NCI-H446 treated with DMSO at 0.1 percent for 48 hours (cell line): ENCODE measurements around the gene SLC6A11.

Experiments used
- DNase-seq: peaks from one replicate; lab custom pipeline; 2025; lab: John Stamatoyannopoulos, UW

The SLC6A11 gene

DNA sequence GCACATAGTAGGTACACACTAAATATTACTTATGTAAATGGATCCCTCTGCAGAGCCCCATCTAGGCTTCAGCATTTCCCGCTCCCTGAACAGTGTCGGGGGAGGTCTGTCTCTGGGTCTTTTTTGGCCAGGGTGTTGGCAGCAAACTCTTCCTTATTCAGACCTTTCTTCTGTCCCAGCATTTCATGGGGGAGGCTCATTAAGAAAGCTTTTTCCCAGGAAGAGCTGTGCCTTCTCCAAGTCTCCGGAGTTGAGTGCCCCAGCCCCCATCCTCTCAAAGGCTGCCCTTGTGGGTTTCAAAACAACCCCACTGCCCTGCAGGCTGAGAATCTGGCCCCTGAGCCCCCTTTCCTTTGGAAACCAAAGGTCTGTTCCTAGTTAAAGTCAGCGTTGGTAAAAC, 25.1 kb downstream of the SLC6A11 start:
- no peak for DNase-seq

DNA sequence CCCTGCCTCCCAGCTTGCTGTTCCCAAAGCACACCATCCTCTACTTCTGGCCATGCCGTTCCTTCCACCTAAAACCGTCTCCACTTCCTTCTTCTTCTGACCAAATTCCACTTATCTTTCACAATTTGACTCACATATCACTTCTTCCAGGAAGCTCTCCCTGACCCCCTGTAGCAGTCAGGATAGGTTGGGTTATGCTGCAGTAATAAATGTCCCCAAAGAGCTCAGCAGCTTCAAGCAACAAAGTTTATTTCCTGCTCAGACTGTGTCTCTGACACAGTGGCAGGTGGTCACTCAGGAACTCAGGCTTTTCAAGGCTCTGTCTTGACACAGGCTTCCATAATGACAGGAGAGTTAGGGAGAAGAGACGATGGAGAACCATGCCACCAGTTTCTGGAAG, 27.4 kb downstream of the SLC6A11 start:
- no peak for DNase-seq

DNA sequence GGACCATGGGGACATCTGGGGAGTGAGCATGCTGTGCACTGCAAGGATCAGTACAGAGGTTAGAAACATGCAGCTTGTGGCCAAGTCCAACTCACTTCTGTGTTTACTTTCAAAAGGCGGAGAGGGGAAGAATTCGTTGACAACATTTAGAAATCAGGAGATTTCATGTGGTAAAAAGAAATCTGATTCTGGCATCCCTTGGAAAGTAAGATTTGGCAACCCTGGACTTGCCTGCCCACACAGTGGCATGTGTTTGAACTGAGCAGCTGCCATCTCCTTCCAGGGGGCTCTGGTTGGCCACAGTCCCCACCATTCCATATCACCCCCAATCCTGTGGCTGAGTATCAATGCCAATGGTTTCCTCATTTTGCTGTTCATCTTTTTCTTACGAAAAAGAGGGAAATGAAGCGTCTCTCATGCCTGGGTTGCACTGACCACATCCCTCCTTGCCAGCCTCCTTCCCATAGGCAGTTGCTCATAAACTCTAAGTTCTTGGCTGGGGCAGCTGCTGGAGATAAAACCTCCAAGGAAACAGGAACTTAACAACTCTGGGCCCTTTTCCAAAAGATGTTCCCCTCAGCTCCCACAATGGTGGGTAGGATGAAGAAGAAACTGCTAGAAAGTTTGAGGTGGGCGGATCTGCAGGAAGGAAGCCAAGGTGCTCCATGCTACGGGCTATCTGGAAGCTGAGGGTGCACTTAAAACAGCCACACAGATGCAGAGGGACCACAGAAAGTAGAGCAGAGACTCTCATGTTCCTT, 29.2 kb downstream of the SLC6A11 start:
- no peak for DNase-seq

DNA sequence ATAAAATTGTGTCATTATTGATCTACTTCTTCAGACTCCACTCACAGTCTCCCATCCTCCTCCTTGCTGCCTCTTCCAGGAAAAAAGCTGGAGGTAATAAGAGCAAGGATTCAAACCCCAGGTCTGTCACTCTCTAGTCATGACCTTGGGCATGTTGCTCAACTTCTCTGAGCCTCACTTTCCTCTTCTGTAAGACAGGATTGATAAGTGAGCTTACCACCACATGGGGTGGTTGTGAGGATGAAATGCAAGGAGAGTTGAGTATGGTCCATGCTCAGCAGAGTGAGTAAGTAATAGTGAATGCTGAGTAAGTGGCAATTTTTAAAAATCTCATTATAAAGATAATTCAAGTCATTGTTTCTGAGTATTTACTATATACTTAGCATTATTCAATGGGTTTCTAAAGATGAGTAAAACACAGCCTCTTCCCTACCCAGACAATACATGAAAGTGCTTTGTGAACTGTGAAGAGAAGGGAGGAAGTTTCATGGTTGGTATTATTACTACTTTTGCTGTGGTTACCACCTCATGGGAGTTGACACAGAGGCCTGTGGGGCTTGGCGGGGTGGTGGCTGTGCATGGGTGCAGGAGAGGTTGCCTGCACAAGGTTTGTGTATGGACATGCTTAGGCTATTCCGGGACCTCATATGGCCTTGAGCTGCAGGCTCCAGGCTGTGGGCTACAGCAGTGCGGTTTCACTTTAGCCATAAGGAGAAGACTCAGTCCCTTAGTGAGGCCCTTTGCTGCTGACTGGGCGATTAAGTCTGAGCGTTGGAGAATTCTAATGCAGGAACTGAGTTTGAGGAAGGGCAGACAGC, 30.0 kb downstream of the SLC6A11 start:
- no peak for DNase-seq

DNA sequence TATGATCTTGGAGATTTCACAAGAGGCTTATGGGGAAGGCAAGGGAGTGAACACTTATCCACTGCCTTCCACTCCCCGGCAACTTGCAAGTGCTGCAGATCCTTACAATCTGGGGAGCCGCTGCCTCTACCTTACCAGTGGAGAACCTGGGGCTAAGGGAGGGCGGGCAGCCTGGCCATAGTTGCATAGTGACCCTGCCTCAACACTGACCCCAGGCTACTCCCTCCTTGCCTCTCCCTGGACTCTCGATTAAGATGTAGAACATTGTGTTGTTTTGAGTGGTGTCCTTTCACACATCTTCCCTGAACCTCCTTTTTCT, 30.6 kb downstream of the SLC6A11 start:
- DNase-seq: no peak

DNA sequence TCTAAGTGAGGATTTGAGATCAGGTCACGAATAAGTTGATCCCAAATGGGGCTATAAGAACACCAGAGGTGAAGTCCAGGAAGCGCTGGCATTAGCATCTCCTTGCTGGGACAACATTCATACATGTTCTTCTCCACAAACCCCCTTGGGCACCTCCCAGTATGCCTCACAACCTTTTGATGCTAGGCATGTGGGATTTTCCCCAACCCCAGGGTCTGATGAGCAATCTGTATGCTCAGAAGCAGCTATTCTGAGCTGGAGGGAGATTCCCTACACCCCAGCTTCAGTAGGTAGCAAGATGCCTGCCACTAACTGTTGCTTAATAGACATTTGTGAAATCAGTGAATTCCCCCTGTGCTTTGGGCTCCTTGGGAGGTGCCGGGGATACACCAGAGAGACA, 32.2 kb downstream of the SLC6A11 start:
- DNase-seq: no peak

- no peak for DNase-seq
These were observed 36.2 kb downstream of the SLC6A11 start for GRCh38 chr3:10852066-10852808.

DNA sequence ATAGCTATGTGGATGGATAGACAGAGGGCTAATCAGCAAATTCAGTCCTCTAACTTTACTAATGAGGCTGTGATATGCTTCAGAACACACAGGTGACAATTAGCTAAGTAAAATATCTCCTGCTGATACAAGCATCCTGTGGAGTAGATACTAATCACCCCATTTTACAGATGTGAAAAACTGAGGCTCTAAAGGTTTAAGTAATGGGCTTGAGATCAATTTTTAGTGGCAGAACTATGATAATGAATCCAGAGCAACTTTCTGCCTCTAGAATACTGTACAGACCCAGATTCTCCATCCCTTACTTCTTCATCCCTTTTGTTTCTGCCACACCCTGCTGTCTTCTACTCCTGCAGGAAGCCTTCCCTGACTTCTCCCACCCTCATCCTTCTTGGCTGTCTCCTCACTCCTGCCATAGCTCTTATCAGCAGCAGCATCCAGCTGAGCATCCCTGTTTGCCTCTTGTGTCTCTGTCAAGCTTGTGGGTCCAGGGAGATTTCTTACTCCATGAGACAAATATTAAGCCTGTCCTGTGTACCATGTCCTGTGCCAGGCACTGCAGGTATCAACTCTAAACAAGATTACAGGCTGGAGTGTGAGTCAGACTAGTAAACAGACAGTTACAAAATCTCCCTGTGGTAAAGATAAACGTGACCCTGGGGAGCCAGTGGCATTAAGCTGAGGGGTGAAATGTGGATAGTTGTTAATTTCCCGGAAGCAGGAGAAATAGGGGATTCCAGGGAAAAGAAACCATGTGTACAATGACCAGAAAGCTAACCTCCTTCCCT, 39.2 kb downstream of the SLC6A11 start:
- no peak for DNase-seq

- no peak for DNase-seq
These were observed 40.0 kb downstream of the SLC6A11 start for GRCh38 chr3:10855871-10856662.

DNA sequence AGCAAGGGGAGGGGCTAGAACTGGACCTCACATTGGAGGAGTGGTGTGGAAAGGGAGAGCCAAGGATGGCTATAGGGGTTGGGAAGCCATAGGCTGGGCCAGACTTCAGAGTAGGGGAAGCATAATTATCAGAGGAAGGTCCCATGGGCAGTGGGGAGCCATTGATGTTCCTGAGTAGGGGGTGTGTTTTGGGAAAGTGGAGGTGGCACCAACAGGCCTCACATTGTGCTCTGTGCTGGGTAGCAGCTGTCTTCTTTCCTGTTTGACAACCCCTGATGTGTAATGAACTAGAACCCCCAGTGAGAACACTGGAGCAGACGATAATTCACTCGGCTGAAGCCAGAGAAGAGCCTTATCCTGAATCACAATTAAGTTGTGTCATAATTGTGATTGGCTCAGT, 41.2 kb downstream of the SLC6A11 start:
- DNase-seq: no peak

- DNase-seq: no peak
These were observed 42.1 kb downstream of the SLC6A11 start for GRCh38 chr3:10858091-10858490.

DNA sequence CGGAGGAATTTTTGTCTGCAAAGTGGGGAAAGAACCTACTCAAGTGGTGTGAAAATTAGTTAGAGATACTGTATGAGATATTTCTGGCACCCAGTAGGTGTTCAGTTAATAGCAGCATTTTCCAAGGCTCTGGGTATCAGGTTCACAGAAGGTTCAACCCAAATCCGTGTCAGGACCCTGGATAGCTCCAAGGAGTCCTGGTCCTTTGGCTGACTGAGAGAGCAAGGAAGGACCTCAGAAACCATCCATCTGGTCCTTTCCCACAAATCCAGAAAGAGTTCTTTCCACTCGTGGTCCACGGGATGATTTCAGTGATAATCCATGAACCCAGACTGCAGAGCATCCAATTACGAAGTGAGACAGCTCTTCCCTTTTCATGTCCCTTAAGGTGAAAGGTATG, 51.4 kb downstream of the SLC6A11 start:
- no peak for DNase-seq

DNA sequence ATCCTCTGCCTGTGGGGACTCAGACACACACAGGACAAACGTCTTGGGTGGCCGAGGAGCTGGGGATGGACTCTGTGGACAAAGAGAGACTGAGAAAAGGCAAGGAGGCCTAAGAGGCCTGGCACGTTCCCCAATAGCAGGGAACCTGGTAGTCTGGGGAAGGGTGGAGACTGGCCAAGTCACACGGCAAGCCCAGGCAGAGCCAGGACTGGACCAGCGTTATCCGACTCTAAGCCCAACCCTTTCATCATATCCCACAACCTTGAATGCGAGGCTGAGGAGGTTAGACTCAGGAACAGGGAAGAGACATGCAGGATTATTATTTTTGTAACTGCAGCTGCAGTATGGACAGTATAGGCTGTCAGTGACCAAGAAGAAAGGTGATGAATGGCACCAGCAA, 53.4 kb downstream of the SLC6A11 start:
- DNase-seq: no peak

- no peak for DNase-seq
These were observed 54.3 kb downstream of the SLC6A11 start for GRCh38 chr3:10870296-10870695.

DNA sequence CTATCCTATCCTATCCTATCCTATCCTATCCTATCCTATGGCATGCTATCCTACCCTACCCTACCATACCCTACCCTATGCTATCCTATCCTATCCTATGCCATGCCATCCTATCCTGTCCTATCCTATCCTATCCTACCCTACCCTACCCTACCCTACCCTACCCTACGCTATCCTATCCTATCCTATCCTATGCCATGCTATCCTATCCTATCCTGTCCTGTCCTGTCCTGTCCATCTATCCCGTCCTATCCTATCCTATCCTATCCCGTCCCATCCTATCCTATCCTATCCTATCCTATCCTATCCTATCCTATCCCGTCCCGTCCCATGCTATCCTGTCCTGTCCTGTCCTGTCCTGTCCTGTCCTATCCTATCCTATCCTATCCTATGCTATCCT, 57.4 kb downstream of the SLC6A11 start:
- DNase-seq: no peak

DNA sequence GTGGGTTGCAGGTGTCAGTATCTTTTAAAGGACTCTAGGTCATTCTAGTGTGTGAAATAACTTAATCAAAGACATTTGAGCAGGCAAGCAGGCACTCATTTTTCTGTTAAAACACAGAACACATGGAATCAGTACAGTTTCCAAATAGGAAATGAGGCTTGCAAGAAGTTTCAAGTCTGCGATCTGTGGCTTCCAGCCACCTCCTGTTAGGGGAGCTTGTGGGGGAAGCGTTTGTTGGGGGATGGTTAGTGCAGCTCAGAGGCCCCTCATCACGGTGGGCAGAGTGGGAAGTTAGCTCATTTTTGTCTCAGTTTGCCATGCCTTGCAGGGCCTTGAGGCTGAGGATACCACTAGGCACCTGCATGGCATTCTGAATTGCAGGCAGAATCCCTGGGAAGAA, 59.9 kb downstream of the SLC6A11 start:
- no peak for DNase-seq

DNA sequence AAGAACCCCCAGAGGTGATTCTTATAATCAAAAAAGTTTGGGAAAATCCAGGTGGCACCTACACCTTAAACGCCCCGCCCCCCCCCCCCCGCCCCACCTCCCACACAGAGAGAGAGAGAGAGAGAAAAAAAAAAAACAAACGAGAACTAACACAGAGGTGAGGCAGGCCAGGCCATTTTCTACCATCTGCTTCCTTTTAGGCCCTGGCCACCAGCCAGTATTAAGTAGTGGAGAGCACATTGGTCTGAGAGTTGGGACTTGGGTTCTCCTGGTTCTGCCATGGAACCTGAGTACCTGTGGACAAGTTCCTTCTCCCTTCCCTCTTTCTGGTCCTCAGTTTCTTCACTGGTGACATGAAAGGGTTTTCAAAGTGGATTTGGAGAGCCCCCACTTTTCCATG, 60.6 kb downstream of the SLC6A11 start:
- peak; percentile 5 for DNase-seq

- DNase-seq: no peak
These were observed 66.8 kb downstream of the SLC6A11 start for GRCh38 chr3:10882851-10883250.

- DNase-seq: no peak
These were observed 67.6 kb downstream of the SLC6A11 start for GRCh38 chr3:10883478-10884234.

DNA sequence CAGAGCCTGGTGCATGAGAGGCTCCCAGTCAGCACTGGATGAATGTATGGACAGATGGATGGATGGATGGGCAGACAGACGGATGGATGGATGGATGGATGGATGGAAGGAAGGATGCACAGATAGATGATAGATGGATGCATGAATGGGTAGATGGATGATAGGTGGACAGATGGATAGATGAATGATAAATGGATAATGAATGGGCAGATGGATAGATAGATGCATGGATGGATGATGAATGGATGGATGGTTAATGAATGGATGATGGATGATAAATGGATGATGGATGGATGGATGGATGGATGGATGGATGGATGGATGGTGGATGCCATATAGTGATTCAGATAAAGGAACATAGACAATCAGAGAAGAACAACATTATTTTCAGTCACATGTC, 71.0 kb downstream of the SLC6A11 start:
- no peak for DNase-seq
